Panc1 (cell line): ENCODE measurements around the gene GOLPH3.

Experiments
- CTCF ChIP-seq: fragments of 450-650 bp; IDR thresholded peaks from 2 replicates; pipeline ENCODE4 v1.5.1; 2017; ENCODE audit warnings: mild to moderate bottlenecking
- POLR2AphosphoS5 ChIP-seq: IDR thresholded peaks from 2 replicates; pipeline ENCODE4 v1.6.1; 2012; ENCODE audit warnings: mild to moderate bottlenecking, low read depth, low read length, moderate library complexity
- REST ChIP-seq, 2 experiments: IDR thresholded peaks; 2 replicates each; pipeline ENCODE4 v1.6.1; 2011 to 2012; ENCODE audit warnings: low read depth in 2 of 2, control low read depth in 1 of 2, low read length in 1 of 2, mild to moderate bottlenecking in 1 of 2, moderate library complexity in 1 of 2; ENCODE audit not compliant: insufficient read depth in 1 of 2
- TCF7L2 ChIP-seq: IDR thresholded peaks from 2 replicates; pipeline ENCODE4 v1.6.1; 2011; ENCODE audit warnings: mild to moderate bottlenecking, low read depth, low read length, inconsistent platforms

- no peak for TF ChIP-seq CTCF
- no peak for TF ChIP-seq TCF7L2
- TF ChIP-seq POLR2AphosphoS5 = no peak
- no peak for TF ChIP-seq REST (IDR thresholded peaks at IDR 0.05; ENCODE audit: insufficient read depth in 1 of 2, low read depth in 2 of 2, low read length in 1 of 2)
Measured at GRCh38 chr5:32115985-32116384, 58.1 kb downstream of the GOLPH3 start.
